Osteoblast (primary cell): ENCODE data around the gene PSMD13. TPM values are rescaled to one million over a fixed set of nuclear protein-coding genes. Genes with fewer than 3 reads are reported as not detected.

Experiments
- DNase-seq: peaks from one replicate; pipeline ENCODE4 v3.0.0; 2011; ENCODE audit warnings: low spot score, mixed read lengths; ENCODE audit not compliant: insufficient read length; ENCODE audit errors: missing footprints
- H2AFZ ChIP-seq: 2 replicates; pipeline ENCODE4 v1.6.0; 2011; ENCODE audit warnings: mild to moderate bottlenecking, low read length
- H3K27ac ChIP-seq: 2 replicates; pipeline ENCODE4 v1.5.1; 2011; ENCODE audit warnings: mild to moderate bottlenecking, low read depth, low read length, moderate library complexity
- H3K27me3 ChIP-seq: 2 replicates; pipeline ENCODE4 v1.6.0; 2012; ENCODE audit warnings: mild to moderate bottlenecking, control low read depth, inconsistent platforms, low read length, moderate library complexity; ENCODE audit not compliant: insufficient read depth
- H3K36me3 ChIP-seq: 2 replicates; pipeline ENCODE4 v1.5.1; 2011; ENCODE audit warnings: mild to moderate bottlenecking, low read length, control low read depth, moderate library complexity; ENCODE audit not compliant: insufficient read depth
- H3K4me1 ChIP-seq: 2 replicates; pipeline ENCODE4 v1.5.1; 2011; ENCODE audit warnings: mild to moderate bottlenecking, low read length, control low read depth, moderate library complexity; ENCODE audit not compliant: insufficient read depth
- H3K4me2 ChIP-seq: 2 replicates; pipeline ENCODE4 v1.6.0; 2011; ENCODE audit warnings: mild to moderate bottlenecking, low read length; ENCODE audit not compliant: insufficient read depth
- H3K4me3 ChIP-seq: fragments of 200-600 bp; sonication (generic); 3 replicates; pipeline ENCODE4 v1.5.1; 2012; ENCODE audit warnings: mild to moderate bottlenecking, low read length, inconsistent platforms; ENCODE audit not compliant: insufficient read depth
- H3K79me2 ChIP-seq: 2 replicates; pipeline ENCODE4 v1.6.0; 2012; ENCODE audit warnings: mild to moderate bottlenecking, low read length, control low read depth, inconsistent platforms; ENCODE audit not compliant: insufficient read depth
- H3K9me3 ChIP-seq: 2 replicates; pipeline ENCODE4 v1.5.1; 2011; ENCODE audit warnings: low read depth, low read length, control low read depth
- H4K20me1 ChIP-seq: 2 replicates; pipeline ENCODE4 v1.6.0; 2012; ENCODE audit warnings: mild to moderate bottlenecking, low read length, control low read depth; ENCODE audit not compliant: insufficient read depth
- total RNA-seq: library from RNA; depleted of rRNA; stranded (reverse); fragments of >200 nt; gene quantifications from 2 replicates; pipeline ENCODE4 v1.2.3, GENCODE V29; 2012
- TF ChIP-seq, protein P1 (sequence below): IDR thresholded peaks from 2 replicates; pipeline ENCODE4 v1.5.1; 2011; ENCODE audit warnings: mild to moderate bottlenecking, low read depth, low read length, moderate library complexity; ENCODE audit errors: extremely low read depth

Gene PSMD13
- total RNA-seq, 1 donor, result 110 TPM

DNA sequence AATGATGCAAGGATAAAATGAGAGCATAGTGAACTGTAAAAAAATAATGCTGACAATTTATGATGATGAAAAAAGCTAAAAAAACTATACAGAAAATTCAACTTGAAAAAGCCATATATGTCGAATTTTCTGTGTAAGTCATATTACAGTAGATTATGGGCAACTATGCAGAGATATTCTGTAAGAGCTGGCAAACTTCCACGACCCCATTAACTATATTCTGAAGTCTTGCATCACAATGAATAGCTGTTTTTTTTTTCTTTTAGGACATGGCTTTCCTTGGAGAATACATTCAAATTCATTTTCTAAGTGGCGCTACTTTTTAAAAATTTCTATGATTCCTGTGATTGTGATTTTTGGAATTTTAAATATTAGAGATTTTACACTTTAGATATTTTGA lies 18.4 kb downstream of the PSMD13 start:
- Histone ChIP-seq H4K20me1 (peaks cover 3% of the 10 kb centered on the region), H3K27ac (no peak overlapping the region), H3K4me1 (no peaks in the 10 kb centered on the region), H3K36me3 (peaks cover 32% of the 10 kb centered on the region), H3K27me3 (peaks cover 11% of the 10 kb centered on the region), H2AFZ (no peak overlapping the region), H3K79me2 (no peaks in the 10 kb centered on the region), H3K9me3 (no peaks in the 10 kb centered on the region), H3K4me2 (no peak overlapping the region), H3K4me3 (no peak overlapping the region)
- no peak for DNase-seq
- TF ChIP-seq, protein P1, sequence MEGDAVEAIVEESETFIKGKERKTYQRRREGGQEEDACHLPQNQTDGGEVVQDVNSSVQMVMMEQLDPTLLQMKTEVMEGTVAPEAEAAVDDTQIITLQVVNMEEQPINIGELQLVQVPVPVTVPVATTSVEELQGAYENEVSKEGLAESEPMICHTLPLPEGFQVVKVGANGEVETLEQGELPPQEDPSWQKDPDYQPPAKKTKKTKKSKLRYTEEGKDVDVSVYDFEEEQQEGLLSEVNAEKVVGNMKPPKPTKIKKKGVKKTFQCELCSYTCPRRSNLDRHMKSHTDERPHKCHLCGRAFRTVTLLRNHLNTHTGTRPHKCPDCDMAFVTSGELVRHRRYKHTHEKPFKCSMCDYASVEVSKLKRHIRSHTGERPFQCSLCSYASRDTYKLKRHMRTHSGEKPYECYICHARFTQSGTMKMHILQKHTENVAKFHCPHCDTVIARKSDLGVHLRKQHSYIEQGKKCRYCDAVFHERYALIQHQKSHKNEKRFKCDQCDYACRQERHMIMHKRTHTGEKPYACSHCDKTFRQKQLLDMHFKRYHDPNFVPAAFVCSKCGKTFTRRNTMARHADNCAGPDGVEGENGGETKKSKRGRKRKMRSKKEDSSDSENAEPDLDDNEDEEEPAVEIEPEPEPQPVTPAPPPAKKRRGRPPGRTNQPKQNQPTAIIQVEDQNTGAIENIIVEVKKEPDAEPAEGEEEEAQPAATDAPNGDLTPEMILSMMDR, result no peak

DNA sequence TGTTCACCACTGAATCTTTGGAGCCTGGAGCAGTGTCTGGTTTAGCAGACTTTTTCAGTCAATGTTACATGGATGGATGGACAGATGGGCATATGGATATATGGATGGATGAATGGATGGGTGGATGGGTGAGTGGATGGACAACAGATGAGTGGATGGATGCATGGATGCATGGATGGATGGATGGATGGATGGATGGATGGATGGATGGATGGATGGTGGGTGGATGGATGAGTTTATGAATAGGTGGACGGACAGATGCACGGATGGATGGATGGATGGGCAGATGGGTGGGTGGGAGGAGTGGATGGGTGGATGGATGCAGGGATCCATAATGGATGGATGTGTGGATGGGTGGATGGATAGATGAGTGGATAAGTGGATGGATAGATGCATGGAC lies 19.0 kb downstream of the PSMD13 start:
- Histone ChIP-seq H3K4me1 (no peaks in the 10 kb centered on the region), H4K20me1 (no peaks in the 10 kb centered on the region), H3K27ac (no peak overlapping the region), H3K27me3 (peaks cover 11% of the 10 kb centered on the region), H2AFZ (no peak overlapping the region), H3K4me3 (no peak overlapping the region), H3K4me2 (no peak overlapping the region), H3K79me2 (no peaks in the 10 kb centered on the region), H3K9me3 (no peaks in the 10 kb centered on the region), H3K36me3 (peaks cover 25% of the 10 kb centered on the region)
- DNase-seq, result no peak
- TF ChIP-seq, protein P1, result no peak

DNA sequence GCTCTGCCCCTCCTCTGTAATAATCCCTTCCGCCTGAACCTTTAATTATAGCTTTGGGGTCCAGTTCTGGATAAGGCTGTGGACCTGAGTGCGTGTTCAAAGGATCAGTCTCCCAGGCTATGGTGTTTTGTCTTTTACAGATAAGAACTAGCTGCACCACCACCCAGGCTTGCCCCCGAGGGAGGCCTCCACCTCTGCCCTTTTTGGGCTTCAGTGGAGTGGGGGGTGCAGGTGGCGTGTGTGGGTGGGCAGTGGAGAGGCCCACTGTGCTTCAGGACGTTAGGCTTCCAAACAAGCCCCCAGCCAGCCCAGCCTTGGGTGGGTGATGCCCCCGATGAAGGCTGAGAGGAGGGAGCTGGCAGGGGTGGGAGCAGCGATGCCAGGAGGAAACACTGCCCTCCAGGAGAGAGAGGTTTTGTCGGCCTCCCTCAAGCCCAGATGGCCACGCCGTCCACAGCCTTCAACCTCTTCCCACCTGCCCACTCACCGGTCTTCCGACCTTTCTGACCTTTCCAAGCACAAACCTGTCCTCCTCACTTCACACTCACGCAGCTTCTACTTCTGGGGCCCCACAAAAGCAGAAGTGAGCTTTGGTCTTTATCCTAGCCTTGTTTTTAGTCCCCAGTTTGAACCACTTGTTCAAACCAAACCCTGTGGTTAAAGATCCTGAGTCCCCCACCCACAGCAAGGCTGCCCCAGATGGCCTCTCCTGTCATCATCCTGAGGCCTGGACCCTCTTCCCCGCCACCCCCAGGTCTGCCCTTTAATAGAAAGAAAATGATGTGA lies 20.4 kb downstream of the PSMD13 start:
- Histone ChIP-seq H3K4me2 (no peak overlapping the region), H2AFZ (no peak overlapping the region), H3K4me3 (no peak overlapping the region), H3K27me3 (peaks cover 11% of the 10 kb centered on the region), H3K36me3 (peaks cover 13% of the 10 kb centered on the region), H3K4me1 (no peaks in the 10 kb centered on the region), H3K27ac (no peak overlapping the region), H4K20me1 (no peaks in the 10 kb centered on the region), H3K9me3 (no peaks in the 10 kb centered on the region), H3K79me2 (no peaks in the 10 kb centered on the region)
- no peak for DNase-seq
- TF ChIP-seq, protein P1, result no peak

DNA sequence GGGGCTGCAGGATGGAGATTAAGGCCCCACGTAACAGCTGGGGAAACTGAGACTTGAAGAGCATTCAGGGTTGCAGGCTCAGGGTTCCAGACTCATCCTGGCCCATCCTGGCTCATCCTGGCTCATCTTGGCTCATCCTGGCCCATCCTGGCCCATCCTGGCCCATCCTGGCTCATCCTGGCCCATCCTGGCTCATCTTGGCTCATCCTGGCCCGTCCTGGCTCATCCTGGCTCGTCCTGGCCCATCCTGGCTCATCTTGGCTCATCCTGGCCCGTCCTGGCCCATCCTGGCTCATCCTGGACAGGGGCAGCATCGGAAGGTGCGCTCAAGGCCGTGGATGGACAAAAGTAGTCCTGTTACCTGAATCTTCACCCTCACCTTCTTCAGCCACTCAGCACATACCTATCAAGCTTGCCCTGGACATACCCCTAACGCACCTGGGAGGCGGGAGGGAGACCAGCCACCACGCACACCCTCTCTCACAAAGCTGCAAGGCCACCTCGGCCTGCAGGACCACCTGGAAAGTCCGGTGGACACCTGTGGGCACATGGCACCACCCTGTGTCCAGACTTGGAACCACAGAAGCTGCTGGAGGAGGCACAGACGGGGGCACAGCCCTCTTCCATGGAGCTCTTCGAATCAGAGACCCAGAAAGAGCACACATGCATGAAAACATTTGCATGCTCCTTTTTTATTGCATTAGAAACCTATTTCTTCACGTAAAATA lies 21.2 kb downstream of the PSMD13 start:
- TF ChIP-seq, protein P1, result peak; percentile 17
- Histone ChIP-seq H2AFZ (no peak overlapping the region), H3K36me3 (peaks cover 5% of the 10 kb centered on the region), H3K4me1 (no peaks in the 10 kb centered on the region), H3K4me2 (no peak overlapping the region), H4K20me1 (no peaks in the 10 kb centered on the region), H3K79me2 (no peaks in the 10 kb centered on the region), H3K27ac (no peak overlapping the region), H3K9me3 (no peaks in the 10 kb centered on the region), H3K4me3 (no peak overlapping the region), H3K27me3 (peaks cover 11% of the 10 kb centered on the region)
- DNase-seq, result peak; percentile 81
